ENCODE results near the gene UGT2B17.
"Not testable (repeated sequence)": the region's sequence is repeated elsewhere in the genome, so short reads cannot be mapped to it uniquely, and the experiment has no call there.

Gene UGT2B17

GRCh38 chr4:68577590-68577989 lies 1.5 kb upstream of the UGT2B17 start:
- TF ChIP-seq L3MBTL2 (conservative IDR thresholded peaks at IDR 0.05) (no peak), ZNF384 (IDR thresholded peaks at IDR 0.05) (no peak), FOXM1 (IDR thresholded peaks at IDR 0.05; ENCODE audit: borderline replicate concordance) (no peak), ELF4 (IDR thresholded peaks at IDR 0.05) (no peak), SP1 (IDR thresholded peaks at IDR 0.05) (no peak), FOXK2 (IDR thresholded peaks at IDR 0.05) (no peak), HDGF (IDR thresholded peaks at IDR 0.05; ENCODE audit: borderline replicate concordance) (no peak), PKNOX1 (IDR thresholded peaks at IDR 0.05) (no peak), BHLHE40 (IDR thresholded peaks at IDR 0.05; ENCODE audit: borderline replicate concordance) (no peak), FOXA1 (IDR thresholded peaks at IDR 0.05) (no peak), SUZ12 (IDR thresholded peaks at IDR 0.05) (no peak)
- no peak for DNase-seq (ENCODE audit: extremely low spot score)
- ChIA-PET POLR2A (no interaction called here), CTCF (no interaction called here)

DNA sequence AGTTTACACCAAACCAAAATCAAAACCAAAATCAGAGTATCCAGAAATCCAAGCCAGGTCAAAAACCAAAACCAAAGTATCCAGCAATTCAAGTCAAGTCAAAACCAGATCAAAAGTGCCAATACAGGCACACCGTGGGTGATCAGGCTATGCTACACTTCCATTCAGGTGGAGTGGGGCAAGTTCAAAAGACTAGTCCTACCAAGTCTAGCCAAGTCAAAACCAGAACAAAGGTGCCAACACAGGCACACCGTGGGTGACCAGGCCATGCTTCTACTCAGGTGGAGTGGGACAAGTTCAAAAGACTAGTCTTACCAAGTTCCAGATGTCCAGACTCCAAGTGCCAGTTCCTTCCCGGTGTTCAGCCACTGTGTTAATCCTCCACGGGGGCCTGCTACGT lies 486 bp downstream of the UGT2B17 start:
- DNase-seq (ENCODE audit: extremely low spot score); POLR2A ChIA-PET; CTCF ChIA-PET: not testable (repeated sequence)

GRCh38 chr4:68575081-68575480 lies 1.0 kb downstream of the UGT2B17 start:
- TF ChIP-seq ARNT (IDR thresholded peaks at IDR 0.05) (no peak), FOXM1 (IDR thresholded peaks at IDR 0.05; ENCODE audit: borderline replicate concordance) (no peak), BHLHE40 (IDR thresholded peaks at IDR 0.05; ENCODE audit: borderline replicate concordance) (no peak), LEF1 (IDR thresholded peaks at IDR 0.05; ENCODE audit: borderline replicate concordance) (no peak), ZNF384 (IDR thresholded peaks at IDR 0.05) (no peak), PKNOX1 (IDR thresholded peaks at IDR 0.05) (no peak)
- ChIA-PET POLR2A (no interaction called here), CTCF (no interaction called here)
- no peak for DNase-seq (ENCODE audit: extremely low spot score)

DNA sequence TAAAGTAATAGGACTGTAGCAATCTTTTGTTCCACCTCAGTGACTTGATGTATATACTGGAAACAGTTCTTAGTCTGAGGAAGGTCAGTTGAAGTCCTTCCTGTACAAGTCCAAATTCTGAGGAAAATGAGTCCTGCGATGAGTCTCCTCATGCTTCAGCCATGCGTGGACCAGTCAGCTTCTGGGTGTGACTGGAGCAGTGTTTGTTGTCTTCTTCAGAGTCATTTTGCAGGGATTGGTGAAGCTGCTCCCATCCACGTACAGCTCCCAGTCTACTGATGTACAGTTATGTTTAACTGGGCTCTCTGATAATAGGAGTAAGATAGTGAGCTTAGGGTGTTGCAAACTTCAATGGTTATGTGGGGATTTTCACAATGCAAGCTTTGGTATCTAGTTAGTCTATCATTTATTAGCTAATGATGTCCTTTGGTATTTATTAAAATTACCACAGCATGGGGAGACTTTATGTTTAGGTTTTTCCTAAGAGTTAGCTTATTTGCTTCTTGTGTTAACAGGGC lies 3.4 kb downstream of the UGT2B17 start:
- ChIA-PET CTCF (no interaction called here), POLR2A (no interaction called here)
- TF ChIP-seq NFRKB (IDR thresholded peaks at IDR 0.05) (no peak), ELF4 (IDR thresholded peaks at IDR 0.05) (no peak), L3MBTL2 (conservative IDR thresholded peaks at IDR 0.05) (no peak), LEF1 (IDR thresholded peaks at IDR 0.05; ENCODE audit: borderline replicate concordance) (no peak), ZNF384 (IDR thresholded peaks at IDR 0.05) (no peak), FOXM1 (IDR thresholded peaks at IDR 0.05; ENCODE audit: borderline replicate concordance) (no peak), HDGF (IDR thresholded peaks at IDR 0.05; ENCODE audit: borderline replicate concordance) (no peak), CTBP1 (IDR thresholded peaks at IDR 0.05; ENCODE audit: borderline replicate concordance) (no peak), SP1 (IDR thresholded peaks at IDR 0.05) (no peak), ARNT (IDR thresholded peaks at IDR 0.05) (no peak), FOXK2 (IDR thresholded peaks at IDR 0.05) (no peak), BHLHE40 (IDR thresholded peaks at IDR 0.05; ENCODE audit: borderline replicate concordance) (no peak), TARDBP (IDR thresholded peaks at IDR 0.05) (no peak), PKNOX1 (IDR thresholded peaks at IDR 0.05) (no peak), FOXA1 (IDR thresholded peaks at IDR 0.05) (no peak)
- no peak for DNase-seq (ENCODE audit: extremely low spot score)

GRCh38 chr4:68570122-68570507 lies 6.0 kb downstream of the UGT2B17 start:
- POLR2A ChIA-PET, result no interaction called here
- no peak for DNase-seq (ENCODE audit: extremely low spot score)
- CTCF ChIA-PET, result no interaction called here
- no peak for TF ChIP-seq FOXM1 (IDR thresholded peaks at IDR 0.05; ENCODE audit: borderline replicate concordance)
- no peak for TF ChIP-seq LEF1 (IDR thresholded peaks at IDR 0.05; ENCODE audit: borderline replicate concordance)
- TF ChIP-seq HDGF (IDR thresholded peaks at IDR 0.05; ENCODE audit: borderline replicate concordance), result no peak
- no peak for TF ChIP-seq FOXK2 (IDR thresholded peaks at IDR 0.05)
- TF ChIP-seq ZNF384 (IDR thresholded peaks at IDR 0.05), result no peak
- TF ChIP-seq BHLHE40 (IDR thresholded peaks at IDR 0.05; ENCODE audit: borderline replicate concordance), result no peak
- no peak for TF ChIP-seq L3MBTL2 (conservative IDR thresholded peaks at IDR 0.05)
- TF ChIP-seq SP1 (IDR thresholded peaks at IDR 0.05), result no peak
- no peak for TF ChIP-seq ELF4 (IDR thresholded peaks at IDR 0.05)
- TF ChIP-seq PKNOX1 (IDR thresholded peaks at IDR 0.05), result no peak

DNA sequence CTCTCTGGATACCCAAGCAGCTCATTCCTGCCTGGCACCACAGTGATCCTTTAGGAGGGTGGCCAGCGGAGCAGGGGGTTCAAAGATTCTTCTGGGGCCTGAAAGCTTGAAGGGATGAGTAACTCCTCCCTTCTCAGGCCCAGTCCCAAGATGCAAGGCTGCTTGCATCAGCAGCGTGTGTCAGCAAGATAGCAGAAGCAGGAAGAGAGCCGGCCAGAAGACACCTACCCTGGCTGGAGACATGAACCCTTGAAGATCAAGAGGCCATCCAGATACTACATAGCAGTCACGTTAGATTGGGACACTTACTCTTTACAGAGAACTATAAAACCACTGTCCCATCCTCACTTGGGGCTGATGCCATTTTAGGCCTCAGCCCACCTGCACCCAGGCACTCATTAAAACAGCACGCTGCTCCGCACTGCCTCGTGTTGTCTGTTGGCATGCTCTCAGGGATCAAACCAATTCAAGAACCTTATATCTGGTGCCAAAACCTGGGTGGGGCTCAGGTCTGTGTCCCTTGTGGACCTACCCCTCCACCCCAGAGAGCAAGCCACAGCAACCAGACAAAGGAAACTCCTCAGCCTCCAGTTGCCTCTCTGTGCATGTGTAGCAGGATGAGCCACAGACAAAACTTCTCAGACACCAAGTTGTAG lies 6.5 kb downstream of the UGT2B17 start:
- CTCF ChIA-PET, result no interaction called here

DNA sequence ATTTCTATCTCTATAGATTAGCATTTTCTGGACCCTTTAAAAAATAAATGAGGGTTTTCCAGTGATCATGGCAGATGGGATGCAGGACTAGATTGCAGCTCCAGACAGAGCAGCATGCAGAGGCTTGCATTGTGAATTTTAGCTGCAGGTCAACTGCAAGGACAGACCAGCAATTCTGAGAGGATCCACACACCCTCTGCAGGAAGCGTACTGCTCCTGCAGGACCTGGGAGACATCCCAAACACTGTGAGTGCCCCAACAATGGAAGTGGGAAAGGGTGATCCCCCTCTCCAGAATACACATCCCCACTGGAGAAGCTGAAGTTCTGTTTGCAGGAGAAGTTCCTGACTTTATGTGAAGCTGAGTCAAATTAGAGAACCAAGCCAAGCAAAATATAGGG lies 7.1 kb downstream of the UGT2B17 start:
- POLR2A ChIA-PET; DNase-seq (ENCODE audit: extremely low spot score); CTCF ChIA-PET: not testable (repeated sequence)

More for the DNA sequence above, 6.5 kb downstream of the UGT2B17 start:
- POLR2A ChIA-PET, result no interaction called here
- TF ChIP-seq FOXK2 (IDR thresholded peaks at IDR 0.05) (no peak), FOXA1 (IDR thresholded peaks at IDR 0.05) (no peak), SUZ12 (IDR thresholded peaks at IDR 0.05) (no peak), L3MBTL2 (conservative IDR thresholded peaks at IDR 0.05) (no peak), ARNT (IDR thresholded peaks at IDR 0.05) (no peak), LEF1 (IDR thresholded peaks at IDR 0.05; ENCODE audit: borderline replicate concordance) (no peak), PKNOX1 (IDR thresholded peaks at IDR 0.05) (no peak), TARDBP (IDR thresholded peaks at IDR 0.05) (no peak), NFRKB (IDR thresholded peaks at IDR 0.05) (no peak), ELF4 (IDR thresholded peaks at IDR 0.05) (no peak), ZNF384 (IDR thresholded peaks at IDR 0.05) (no peak), HDGF (IDR thresholded peaks at IDR 0.05; ENCODE audit: borderline replicate concordance) (no peak), CTBP1 (IDR thresholded peaks at IDR 0.05; ENCODE audit: borderline replicate concordance) (no peak), FOXM1 (IDR thresholded peaks at IDR 0.05; ENCODE audit: borderline replicate concordance) (no peak)
- DNase-seq (ENCODE audit: extremely low spot score), result no peak

GRCh38 chr4:68568535-68568934 lies 7.6 kb downstream of the UGT2B17 start:
- POLR2A ChIA-PET; CTCF ChIA-PET; DNase-seq (ENCODE audit: extremely low spot score): not testable (repeated sequence)

GRCh38 chr4:68566364-68566763 lies 9.8 kb downstream of the UGT2B17 start:
- DNase-seq (ENCODE audit: extremely low spot score); POLR2A ChIA-PET; CTCF ChIA-PET: not testable (repeated sequence)

- CTCF ChIA-PET; DNase-seq (ENCODE audit: extremely low spot score); POLR2A ChIA-PET: not testable (repeated sequence)
Measured at GRCh38 chr4:68565082-68565481, 11.0 kb downstream of the UGT2B17 start.
